A673 (cell line): ENCODE measurements around the gene CELSR1. TPM values are rescaled to one million over a fixed set of nuclear protein-coding genes. Genes with fewer than 3 reads are reported as not detected.
"Not testable (repeated sequence)": the region's sequence is repeated elsewhere in the genome, so short reads cannot be mapped to it uniquely, and the experiment has no call there.

Experiments
- BruUV-seq: library from RNA; stranded (reverse); fragments of 400-500 nt; replicated peaks from 2 replicates; lab custom pipeline; 2021; lab: Mats Ljungman, UMichigan
- CTCF ChIA-PET: fragments of 300-600 bp; sonication (Branson Sonifier 250); formaldehyde crosslinking; loops from one replicate; lab custom pipeline; 2022; ENCODE audit warnings: antibody characterized with exemption; lab: Charles Lee
- POLR2A ChIA-PET: fragments of 300-600 bp; sonication (Branson Sonifier 250); formaldehyde crosslinking; loops from one replicate; lab custom pipeline; 2022; ENCODE audit warnings: antibody characterized with exemption; ENCODE audit not compliant: low non-redundant PET; lab: Charles Lee
- DNase-seq: peaks from one replicate; pipeline ENCODE4 v3.0.0-alpha.2; 2015; ENCODE audit warnings: low spot score
- H3K27ac ChIP-seq: fragments of 200-600 bp; sonication (generic); 2 replicates; pipeline ENCODE4 v1.5.1; 2016; ENCODE audit warnings: mixed run types, low read depth, mild to moderate bottlenecking, mixed read lengths, antibody characterized with exemption, low read length; ENCODE audit not compliant: poor library complexity, severe bottlenecking
- H3K27me3 ChIP-seq: fragments of 200-600 bp; sonication (generic); replicated peaks from 2 replicates; pipeline ENCODE4 v1.6.1; 2017; ENCODE audit warnings: mixed run types, low read depth, mild to moderate bottlenecking, mixed read lengths, antibody characterized with exemption, low read length; ENCODE audit not compliant: insufficient read depth, poor library complexity
- H3K36me3 ChIP-seq: fragments of 200-600 bp; sonication (generic); 2 replicates; pipeline ENCODE4 v1.6.1; 2016; ENCODE audit warnings: mixed run types, mild to moderate bottlenecking, mixed read lengths, antibody characterized with exemption, low read length; ENCODE audit not compliant: insufficient read depth, poor library complexity, severe bottlenecking
- H3K4me1 ChIP-seq: fragments of 200-600 bp; sonication (generic); 2 replicates; pipeline ENCODE4 v1.6.1; 2017; ENCODE audit warnings: mixed run types, mild to moderate bottlenecking, mixed read lengths, antibody characterized with exemption, low read length; ENCODE audit not compliant: insufficient read depth, poor library complexity, severe bottlenecking
- H3K4me3 ChIP-seq: fragments of 200-600 bp; sonication (generic); 2 replicates; pipeline ENCODE4 v1.5.1; 2016; ENCODE audit warnings: low read depth, mixed run types, mild to moderate bottlenecking, mixed read lengths, low read length; ENCODE audit not compliant: poor library complexity, severe bottlenecking
- H3K9me3 ChIP-seq: fragments of 200-600 bp; sonication (generic); 2 replicates; pipeline ENCODE4 v1.6.1; 2016; ENCODE audit warnings: mixed run types, low read depth, mild to moderate bottlenecking, mixed read lengths, antibody characterized with exemption, low read length; ENCODE audit not compliant: poor library complexity, severe bottlenecking
- CTCF ChIP-seq: fragments of 300-800, 200-600 bp; sonication (generic); conservative IDR thresholded peaks from 2 replicates; pipeline ENCODE4 v1.5.1; 2017; ENCODE audit warnings: low read depth, mild to moderate bottlenecking, antibody characterized with exemption, low read length, moderate library complexity, mixed read lengths
- EZH2 ChIP-seq: fragments of 200-600 bp; sonication (generic); IDR thresholded peaks from 2 replicates; pipeline ENCODE4 v1.6.1; 2017; ENCODE audit warnings: borderline replicate concordance, low read depth, mild to moderate bottlenecking, mixed read lengths, antibody characterized with exemption, low read length; ENCODE audit not compliant: poor library complexity, severe bottlenecking
- intact Hi-C: fragments of 100-400 bp; cut with micrococcal nuclease; formaldehyde crosslinking; loops from one replicate; pipeline ENCODE4 v1.10.0; 2022; ENCODE audit not compliant: unreplicated experiment
- total RNA-seq: library from RNA; stranded (reverse); gene quantifications from 2 replicates; pipeline ENCODE4 v1.2.3, GENCODE V29; 2021

CELSR1 gene
- total RNA-seq, 1 experiment from 2014 or later, result 2.3 TPM

GRCh38 chr22:46317646-46318045, 219.8 kb downstream of the CELSR1 start:
- no peak for TF ChIP-seq EZH2
- no peak for TF ChIP-seq CTCF
- intact Hi-C loops, result no loop called here
- POLR2A ChIA-PET, result no interaction called here
- H3K36me3 ChIP-seq, result peaks cover 73% of the 10 kb centered on the region
- DNase-seq, result no peak
- no peak overlapping the region for H3K4me3 ChIP-seq
- BruUV-seq, result no TSS peak
- no peaks in the 10 kb centered on the region for H3K27me3 ChIP-seq
- no peaks in the 10 kb centered on the region for H3K4me1 ChIP-seq
- H3K9me3 ChIP-seq, result no peaks in the 10 kb centered on the region
- CTCF ChIA-PET, result no interaction called here
- H3K27ac ChIP-seq, result no peak overlapping the region

- H3K9me3 ChIP-seq, result no peaks in the 10 kb centered on the region
- CTCF ChIA-PET, result no interaction called here
- intact Hi-C loops, result no loop called here
- no peak overlapping the region for H3K4me3 ChIP-seq
- no peak for DNase-seq
- H3K36me3 ChIP-seq, result peaks cover 82% of the 10 kb centered on the region
- H3K27me3 ChIP-seq, result no peaks in the 10 kb centered on the region
- H3K4me1 ChIP-seq, result no peaks in the 10 kb centered on the region
- TF ChIP-seq CTCF, result no peak
- no peak for TF ChIP-seq EZH2
- BruUV-seq, result no TSS peak
- no peak overlapping the region for H3K27ac ChIP-seq
- POLR2A ChIA-PET, result no interaction called here
These were observed 221.4 kb downstream of the CELSR1 start for GRCh38 chr22:46315976-46316375.

DNA sequence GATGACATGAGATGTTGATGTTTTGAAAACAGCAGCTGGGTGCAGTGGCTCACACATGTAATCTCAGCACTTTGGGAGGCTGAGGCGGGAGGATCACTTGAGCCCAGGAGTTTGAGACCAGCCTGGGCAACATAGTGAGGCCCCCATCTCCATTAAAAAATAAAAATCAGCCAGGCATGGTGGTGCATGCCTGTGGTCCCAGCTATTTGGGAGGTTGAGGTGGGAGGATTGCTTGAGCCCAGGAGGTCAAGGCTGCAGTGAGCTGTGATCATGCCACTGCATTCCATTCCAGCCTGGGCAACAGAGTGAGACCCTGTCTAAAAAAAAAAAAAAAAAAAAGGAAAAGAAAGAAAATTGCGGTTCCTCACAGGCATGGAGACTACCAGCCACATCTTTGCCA, 224.6 kb downstream of the CELSR1 start:
- H3K4me1 ChIP-seq, H3K27me3 ChIP-seq, intact Hi-C loops, H3K9me3 ChIP-seq, BruUV-seq, H3K4me3 ChIP-seq, H3K27ac ChIP-seq, POLR2A ChIA-PET, DNase-seq: not testable (repeated sequence)
- H3K36me3 ChIP-seq, result peaks cover 83% of the 10 kb centered on the region
- CTCF ChIA-PET, result interaction anchor here (0.6 to 0.7 kb wide), 2 partner anchors 196 to 205 kb away, joined by 3 to 7 read pairs; no protein-coding TSS in a partner anchor

DNA sequence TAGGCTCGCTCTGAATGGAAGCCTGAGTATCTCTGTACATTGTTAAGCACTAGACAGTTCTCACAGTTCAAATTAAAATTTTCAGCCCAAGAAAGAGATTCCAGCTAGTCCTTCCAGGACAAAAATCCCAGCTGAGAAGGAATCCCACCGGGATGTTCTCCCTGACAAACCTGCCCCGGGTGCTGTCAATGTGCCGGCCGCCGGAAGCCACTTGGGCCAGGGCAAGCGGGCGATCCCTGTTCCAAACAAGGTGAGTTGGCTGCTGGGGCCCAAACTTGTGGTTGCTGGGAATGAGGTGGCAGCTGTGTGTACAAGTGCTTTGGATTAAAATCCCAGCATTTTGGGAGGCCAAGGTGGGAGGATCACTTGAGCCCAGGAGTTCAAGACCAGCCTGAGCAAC, 225.4 kb downstream of the CELSR1 start:
- Histone ChIP-seq H3K4me3 (no peak overlapping the region), H3K36me3 (peaks cover 81% of the 10 kb centered on the region), H3K27me3 (no peaks in the 10 kb centered on the region), H3K4me1 (no peaks in the 10 kb centered on the region), H3K9me3 (no peaks in the 10 kb centered on the region), H3K27ac (no peak overlapping the region)
- DNase-seq, result no peak
- no peak for TF ChIP-seq EZH2
- TF ChIP-seq CTCF, result no peak
- CTCF ChIA-PET, result no interaction called here
- BruUV-seq, result no TSS peak
- POLR2A ChIA-PET, result no interaction called here
- intact Hi-C loops, result no loop called here
